ENCODE data around the gene KCNQ2. TPM values are rescaled to one million over a fixed set of nuclear protein-coding genes. Genes with fewer than 3 reads are reported as not detected.

KCNQ2 gene
- total RNA-seq, 1 experiment from 2014 or later, result 86.5 TPM

DNA sequence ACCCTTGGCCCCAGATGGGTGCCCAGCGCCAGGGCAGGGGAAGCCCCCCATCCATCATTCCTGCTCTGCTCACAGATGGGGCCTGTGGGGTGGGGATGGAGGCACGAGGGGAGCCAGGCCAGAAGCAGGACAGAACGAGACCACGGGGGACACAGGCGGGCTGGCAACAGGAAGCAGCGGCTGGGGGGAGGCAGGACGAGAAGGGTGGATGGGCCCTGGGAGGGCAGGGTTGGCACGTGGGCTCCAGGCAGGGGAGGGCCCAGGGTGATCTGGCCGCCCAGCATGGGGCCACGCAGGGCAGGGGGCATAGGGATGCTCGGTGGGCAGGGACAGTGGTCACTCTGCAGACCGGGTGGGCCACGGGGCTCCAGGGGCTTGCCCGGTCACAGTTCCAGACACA lies 41.6 kb downstream of the KCNQ2 start:
- Histone ChIP-seq H3K27me3 (ENCODE audit: insufficient read depth, low read length) (no peaks in the 10 kb centered on the region), H3K4me2 (ENCODE audit: low read length) (no peak overlapping the region), H3K27ac (ENCODE audit: low read depth, low read length) (no peak overlapping the region; the same call in 1 of the 2 replicates), H2AFZ (ENCODE audit: low read depth, low read length, poor library complexity, severe bottlenecking) (no peak overlapping the region), H4K20me1 (ENCODE audit: insufficient read depth) (no peaks in the 10 kb centered on the region), H3K36me3 (ENCODE audit: control insufficient read depth in 1 of 2, insufficient read depth in 2 of 2, low read length in 2 of 2) (no peaks in the 10 kb centered on the region), H3K9ac (ENCODE audit: low read length) (no peak overlapping the region), H3K4me1 (ENCODE audit: control insufficient read depth in 1 of 2, insufficient read depth in 2 of 2, low read length in 2 of 2) (peaks cover 3 to 17% of the 10 kb centered on the region in 2 experiments; a peak in 2 of 4 replicates), H3K9me2 (ENCODE audit: insufficient read depth) (no peaks in the 10 kb centered on the region), H3K4me3 (replicated peaks in 1 of 2; ENCODE audit: low read depth in 1 of 2, low read length in 2 of 2) (no peak overlapping the region), H3K79me2 (ENCODE audit: insufficient read depth, low read length) (no peaks in the 10 kb centered on the region; the same call in 1 of the 2 replicates), H3K9me3 (ENCODE audit: control insufficient read depth in 1 of 2, insufficient read depth in 1 of 2, low read depth in 1 of 2, low read length in 2 of 2) (no peaks in the 10 kb centered on the region)
- no peak for DNase-seq (ENCODE audit: low read depth, low spot score)
- BruUV-seq (replicated peaks), result no TSS peak
- intact Hi-C loops (cut with micrococcal nuclease), result loop anchor here (10.0 kb wide), 1 partner anchor 104 kb away; the partner anchor contains the start of gene PTK6
- ChIA-PET RAD21 (ENCODE audit: low non-redundant PET in 1 of 2, low total read pairs in 2 of 2, uncharacterized antibody in 2 of 2, unreplicated experiment in 2 of 2) (no interaction called here), CTCF (no interaction called here), POLR2A (no interaction called here)
- no peak for ATAC-seq
- TF ChIP-seq, protein P1, sequence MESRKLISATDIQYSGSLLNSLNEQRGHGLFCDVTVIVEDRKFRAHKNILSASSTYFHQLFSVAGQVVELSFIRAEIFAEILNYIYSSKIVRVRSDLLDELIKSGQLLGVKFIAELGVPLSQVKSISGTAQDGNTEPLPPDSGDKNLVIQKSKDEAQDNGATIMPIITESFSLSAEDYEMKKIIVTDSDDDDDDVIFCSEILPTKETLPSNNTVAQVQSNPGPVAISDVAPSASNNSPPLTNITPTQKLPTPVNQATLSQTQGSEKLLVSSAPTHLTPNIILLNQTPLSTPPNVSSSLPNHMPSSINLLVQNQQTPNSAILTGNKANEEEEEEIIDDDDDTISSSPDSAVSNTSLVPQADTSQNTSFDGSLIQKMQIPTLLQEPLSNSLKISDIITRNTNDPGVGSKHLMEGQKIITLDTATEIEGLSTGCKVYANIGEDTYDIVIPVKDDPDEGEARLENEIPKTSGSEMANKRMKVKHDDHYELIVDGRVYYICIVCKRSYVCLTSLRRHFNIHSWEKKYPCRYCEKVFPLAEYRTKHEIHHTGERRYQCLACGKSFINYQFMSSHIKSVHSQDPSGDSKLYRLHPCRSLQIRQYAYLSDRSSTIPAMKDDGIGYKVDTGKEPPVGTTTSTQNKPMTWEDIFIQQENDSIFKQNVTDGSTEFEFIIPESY (IDR thresholded peaks at IDR 0.05; ENCODE audit: extremely low read depth, insufficient replicate concordance, low read length), result no peak
- TF ChIP-seq RAD21 (IDR thresholded peaks at IDR 0.05; ENCODE audit: low read depth), result no peak
- TF ChIP-seq SRF (IDR thresholded peaks at IDR 0.05; ENCODE audit: low read depth), result no peak

DNA sequence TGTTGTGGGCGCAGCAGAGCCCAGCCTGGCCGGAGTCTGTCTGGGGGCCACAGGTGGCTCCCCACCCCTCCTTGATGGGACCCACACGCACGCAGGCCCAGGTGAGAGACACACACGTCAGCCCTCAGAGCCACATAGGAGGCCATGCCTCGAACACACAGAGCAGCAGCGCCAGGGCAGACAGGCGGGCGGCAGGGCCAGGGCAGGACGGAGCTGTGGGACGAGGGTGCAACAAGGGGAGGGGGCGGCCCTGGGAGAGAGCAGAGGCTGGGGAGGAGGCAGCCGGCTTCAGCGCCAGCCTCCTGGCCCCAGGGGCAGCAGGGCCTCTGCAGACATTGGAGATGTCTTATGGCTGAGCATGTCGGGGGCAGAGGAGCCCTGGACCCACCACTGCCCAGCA lies 42.5 kb downstream of the KCNQ2 start:
- no peak overlapping the region for H3K9ac ChIP-seq (ENCODE audit: low read length)
- H3K4me1 ChIP-seq (ENCODE audit: control insufficient read depth in 1 of 2, insufficient read depth in 2 of 2, low read length in 2 of 2), result peaks cover 3 to 12% of the 10 kb centered on the region in 2 experiments; a peak in 2 of 4 replicates
- no peak overlapping the region for H3K4me3 ChIP-seq (replicated peaks in 1 of 2; ENCODE audit: low read depth in 1 of 2, low read length in 2 of 2)
- H4K20me1 ChIP-seq (ENCODE audit: insufficient read depth), result no peaks in the 10 kb centered on the region
- no peaks in the 10 kb centered on the region for H3K9me2 ChIP-seq (ENCODE audit: insufficient read depth)
- intact Hi-C loops (cut with micrococcal nuclease), result loop anchor here (10.0 kb wide), 1 partner anchor 105 kb away; the partner anchor contains the start of gene PTK6
- no peak for DNase-seq (ENCODE audit: low read depth, low spot score)
- no peaks in the 10 kb centered on the region; the same call in 1 of the 2 replicates for H3K79me2 ChIP-seq (ENCODE audit: insufficient read depth, low read length)
- no peak overlapping the region for H3K27ac ChIP-seq (ENCODE audit: low read depth, low read length)
- H3K4me2 ChIP-seq (ENCODE audit: low read length), result no peak overlapping the region
- POLR2A ChIA-PET, result no interaction called here
- no peaks in the 10 kb centered on the region for H3K27me3 ChIP-seq (ENCODE audit: insufficient read depth, low read length)
- TF ChIP-seq CEBPB (IDR thresholded peaks at IDR 0.05; ENCODE audit: low read depth), result no peak
- no peak for TF ChIP-seq CBX3 (IDR thresholded peaks at IDR 0.05; ENCODE audit: low read depth)
- no peak for TF ChIP-seq EGR1 (IDR thresholded peaks at IDR 0.05; ENCODE audit: low read depth)
- no peak for TF ChIP-seq SP1 (IDR thresholded peaks at IDR 0.05; ENCODE audit: low read depth)
- TF ChIP-seq POLR2A (IDR thresholded peaks at IDR 0.05; ENCODE audit: borderline replicate concordance, extremely low read depth, insufficient read depth, insufficient read length), result no peak
- TF ChIP-seq ZNF274 (IDR thresholded peaks at IDR 0.05; ENCODE audit: low read depth, low read length), result no peak
- TF ChIP-seq JUND (IDR thresholded peaks at IDR 0.05), result no peak
- TF ChIP-seq EZH2 (IDR thresholded peaks at IDR 0.05), result no peak
- TF ChIP-seq, protein P2, sequence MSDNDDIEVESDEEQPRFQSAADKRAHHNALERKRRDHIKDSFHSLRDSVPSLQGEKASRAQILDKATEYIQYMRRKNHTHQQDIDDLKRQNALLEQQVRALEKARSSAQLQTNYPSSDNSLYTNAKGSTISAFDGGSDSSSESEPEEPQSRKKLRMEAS (IDR thresholded peaks at IDR 0.05), result no peak
- TF ChIP-seq ELF1 (IDR thresholded peaks at IDR 0.05; ENCODE audit: borderline replicate concordance, low read depth), result no peak
- TF ChIP-seq RAD21 (IDR thresholded peaks at IDR 0.05; ENCODE audit: low read depth), result no peak
- no peak for TF ChIP-seq FOSL1 (IDR thresholded peaks at IDR 0.05; ENCODE audit: low read depth)
- TF ChIP-seq SRF (IDR thresholded peaks at IDR 0.05; ENCODE audit: low read depth), result no peak
- no peak for TF ChIP-seq POLR2AphosphoS5 (IDR thresholded peaks at IDR 0.05; ENCODE audit: low read depth, low read length)
- TF ChIP-seq, protein P1 (IDR thresholded peaks at IDR 0.05; ENCODE audit: extremely low read depth, insufficient replicate concordance, low read length), result no peak
- no TSS peak for BruUV-seq (replicated peaks)
- no peak overlapping the region for H2AFZ ChIP-seq (ENCODE audit: low read depth, low read length, poor library complexity, severe bottlenecking)
- RAD21 ChIA-PET (ENCODE audit: low non-redundant PET in 1 of 2, low total read pairs in 2 of 2, uncharacterized antibody in 2 of 2, unreplicated experiment in 2 of 2), result no interaction called here
- H3K9me3 ChIP-seq (ENCODE audit: control insufficient read depth in 1 of 2, insufficient read depth in 1 of 2, low read depth in 1 of 2, low read length in 2 of 2), result no peaks in the 10 kb centered on the region
- no peaks in the 10 kb centered on the region for H3K36me3 ChIP-seq (ENCODE audit: control insufficient read depth in 1 of 2, insufficient read depth in 2 of 2, low read length in 2 of 2)
- CTCF ChIA-PET, result no interaction called here
- no peak for ATAC-seq

All from HCT116 (cell line).